HG03039 (cell line): ENCODE results near the gene SLC45A3.

Experiments used
- ATAC-seq: cut with Tn5 transposase; IDR thresholded peaks from one replicate; pipeline ENCODE4 v1.9.1; 2021; ENCODE audit warnings: mild to moderate bottlenecking, moderate library complexity; ENCODE audit not compliant: unreplicated experiment

The SLC45A3 gene

DNA sequence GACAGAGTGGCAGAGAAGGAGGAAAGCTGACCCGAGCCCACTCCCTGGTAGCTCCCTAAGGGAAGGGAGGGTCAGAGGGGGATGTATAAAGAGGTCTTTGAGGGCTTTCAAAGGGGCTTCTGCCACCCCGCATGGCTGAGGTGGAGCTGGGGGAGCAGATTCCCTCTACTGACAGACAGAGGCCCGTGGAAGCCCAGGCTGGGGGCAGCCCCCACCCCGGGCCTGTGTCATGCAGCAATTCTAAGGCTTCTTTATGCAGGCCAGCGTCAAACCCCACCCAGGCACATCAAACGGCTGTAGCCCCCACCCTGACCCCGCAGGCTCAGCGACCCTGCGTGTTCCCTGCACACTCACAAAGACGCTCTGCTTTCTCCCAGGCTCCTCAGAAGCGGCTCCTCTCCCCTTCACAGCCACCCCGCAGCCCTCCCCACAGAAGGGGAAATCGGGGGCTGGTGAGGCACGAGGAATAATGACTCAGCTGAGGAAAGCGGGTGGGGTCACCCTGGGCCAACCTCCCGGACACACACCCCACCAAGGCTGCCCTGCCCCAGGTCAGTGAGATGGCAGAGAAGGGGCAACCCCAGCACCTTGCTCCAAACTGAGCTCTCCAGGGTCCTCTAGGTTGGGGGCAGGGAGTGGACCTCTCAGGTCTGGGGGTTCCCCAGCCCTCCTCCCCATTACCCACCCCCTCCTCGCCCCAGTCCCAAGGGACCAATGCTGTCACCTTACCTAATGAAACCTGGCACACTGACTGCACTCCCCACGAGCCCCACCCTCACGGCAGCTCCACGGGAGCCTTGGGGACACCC, 10.8 kb downstream of the SLC45A3 start:
- no peak for ATAC-seq

DNA sequence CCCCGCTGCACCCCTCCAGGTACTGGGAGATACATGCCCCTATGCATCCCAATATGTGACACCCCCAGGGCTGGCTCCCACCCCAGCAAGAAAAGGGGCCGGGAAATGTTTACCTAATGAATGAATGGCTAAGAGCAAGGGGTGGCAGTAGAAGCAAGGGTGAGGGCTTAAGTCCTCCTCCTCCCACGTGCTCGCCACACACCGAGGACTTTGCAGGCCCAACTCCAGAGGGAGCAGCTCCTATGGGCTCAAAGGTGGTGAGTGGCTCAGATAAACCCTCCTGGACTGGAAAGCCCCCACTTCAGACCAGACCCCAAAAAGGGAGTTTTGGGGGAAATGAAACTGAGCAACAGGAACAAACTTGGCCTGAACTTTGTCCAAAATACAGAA, 11.4 kb downstream of the SLC45A3 start:
- ATAC-seq = no peak

- no peak for ATAC-seq
Observed at GRCh38 chr1:205667909-205668643, 12.2 kb downstream of the SLC45A3 start.

GRCh38 chr1:205666372-205667166, 13.7 kb downstream of the SLC45A3 start:
- ATAC-seq = no peak

GRCh38 chr1:205665201-205666045, 14.9 kb downstream of the SLC45A3 start:
- no peak for ATAC-seq

DNA sequence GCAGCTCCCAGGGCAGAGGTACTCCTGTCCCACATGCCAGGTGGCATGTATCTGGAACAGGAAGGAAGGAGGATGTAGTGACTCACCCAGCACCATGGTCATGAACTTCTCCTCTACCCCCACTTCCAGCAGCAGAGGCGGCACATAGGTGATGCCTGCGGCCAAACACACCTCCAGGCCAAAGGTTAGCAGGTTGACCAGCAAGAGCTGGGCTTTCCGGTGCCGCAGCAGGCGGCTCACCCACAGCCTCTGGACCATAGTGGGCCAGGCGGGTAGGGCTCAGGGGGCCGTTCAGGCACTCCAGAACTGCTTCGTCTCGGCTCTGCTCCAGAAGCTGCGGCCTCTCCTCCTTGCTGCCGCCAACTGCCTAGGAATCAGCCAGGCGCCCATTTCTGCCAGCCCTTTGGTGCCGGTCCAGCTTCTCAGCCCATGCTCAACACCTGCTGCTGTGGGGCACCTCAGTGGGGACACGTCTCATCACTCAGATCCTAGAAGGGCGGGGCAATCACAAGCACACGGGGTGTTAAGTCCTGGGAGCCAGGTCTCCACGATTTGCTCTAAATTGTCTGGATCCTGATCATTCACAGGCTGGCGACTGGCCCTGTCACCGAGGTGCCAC, 15.8 kb downstream of the SLC45A3 start:
- no peak for ATAC-seq

- no peak for ATAC-seq
Observed at GRCh38 chr1:205663286-205663936, 16.9 kb downstream of the SLC45A3 start.

- no peak for ATAC-seq
Observed at GRCh38 chr1:205662791-205663190, 17.5 kb downstream of the SLC45A3 start.

DNA sequence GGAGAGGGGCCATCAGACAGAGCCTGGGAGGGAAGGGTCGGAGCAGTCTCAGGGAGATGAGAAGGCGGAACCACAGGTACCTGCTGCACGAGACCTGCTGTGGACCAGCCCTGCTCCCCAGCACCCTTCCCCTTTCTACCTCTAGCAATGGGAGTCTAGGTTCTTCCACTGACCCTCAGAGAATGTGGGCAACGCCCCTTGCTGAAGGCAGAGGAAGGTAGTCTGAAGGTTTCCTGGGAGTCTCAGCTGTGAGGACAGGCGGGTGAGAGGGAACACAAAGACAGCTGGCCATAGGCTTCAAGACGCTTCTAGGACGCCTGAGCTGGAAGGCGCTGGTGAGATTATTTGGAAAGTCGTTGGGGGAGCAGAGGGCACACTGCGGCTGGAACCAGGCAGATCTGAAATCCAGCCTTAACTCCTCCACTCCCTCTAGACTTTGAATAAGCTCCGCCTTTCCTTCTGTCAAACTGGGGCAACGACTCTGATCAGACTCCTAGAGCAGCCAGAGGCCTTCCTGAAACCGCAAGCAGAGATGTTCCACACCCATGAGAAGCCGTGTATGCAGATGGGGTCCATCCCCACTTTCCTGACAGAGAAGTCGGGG, 18.1 kb downstream of the SLC45A3 start:
- no peak for ATAC-seq

- no peak for ATAC-seq
Observed at GRCh38 chr1:205661429-205662134, 18.7 kb downstream of the SLC45A3 start.

GRCh38 chr1:205660361-205660760, 19.9 kb downstream of the SLC45A3 start:
- no peak for ATAC-seq

- ATAC-seq = peak; percentile 48
Observed at GRCh38 chr1:205658943-205659581, 21.2 kb downstream of the SLC45A3 start.

DNA sequence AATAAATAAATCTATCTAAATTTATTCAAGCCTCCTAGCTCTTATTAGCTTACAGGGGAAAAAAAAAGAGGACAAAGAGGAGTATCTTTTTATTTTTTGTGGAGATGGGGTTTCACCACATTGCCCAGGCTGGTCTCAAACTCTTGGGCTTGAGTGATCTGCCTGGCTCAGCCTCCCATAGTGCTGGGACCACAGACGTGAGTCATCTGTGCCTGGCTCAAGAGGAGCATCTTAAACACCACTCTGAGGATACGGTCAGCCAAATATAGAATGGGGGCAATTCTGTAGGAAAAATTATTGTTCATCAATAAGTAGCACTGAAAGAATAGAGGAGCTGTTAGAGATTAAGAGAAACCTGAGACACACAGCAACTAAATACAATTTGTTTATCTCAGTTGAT, 24.1 kb downstream of the SLC45A3 start:
- ATAC-seq = no peak

DNA sequence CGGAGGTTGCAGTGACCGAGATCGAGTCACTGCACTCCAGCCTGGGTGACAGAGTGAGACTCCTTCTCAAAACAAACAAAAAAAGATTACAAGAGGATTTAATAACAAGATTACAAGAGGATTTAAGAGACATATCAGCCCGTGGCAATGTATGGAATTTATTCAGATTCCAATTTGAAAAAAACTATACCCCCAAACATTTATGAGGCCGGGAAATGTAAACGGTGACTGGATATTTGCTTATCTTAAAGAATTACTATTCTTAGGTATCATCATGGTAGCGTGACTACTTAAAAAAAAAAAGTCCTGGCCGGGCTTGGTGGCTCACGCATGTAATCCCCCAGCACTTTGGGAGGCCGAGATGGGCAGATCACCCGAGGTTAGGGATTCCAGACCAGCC, 27.3 kb downstream of the SLC45A3 start:
- ATAC-seq = no peak

DNA sequence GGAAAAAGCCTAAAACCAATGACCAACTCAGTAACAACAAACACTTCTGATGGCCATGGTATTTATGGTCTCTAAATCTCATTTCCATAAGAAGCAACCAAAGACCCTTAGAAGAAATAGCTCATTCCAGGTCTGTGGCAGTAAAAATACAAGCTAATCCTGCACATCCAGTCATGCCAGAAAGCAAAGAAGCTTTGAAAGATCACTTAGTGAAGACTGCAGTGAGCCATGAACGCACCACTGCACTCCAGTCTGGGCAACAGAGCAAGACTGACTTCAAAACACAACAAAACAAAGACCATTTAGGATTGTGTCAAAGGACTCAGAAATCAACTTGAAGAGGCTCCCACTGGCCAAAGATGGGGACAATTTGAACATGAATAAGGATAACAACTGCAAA, 30.1 kb downstream of the SLC45A3 start:
- no peak for ATAC-seq

DNA sequence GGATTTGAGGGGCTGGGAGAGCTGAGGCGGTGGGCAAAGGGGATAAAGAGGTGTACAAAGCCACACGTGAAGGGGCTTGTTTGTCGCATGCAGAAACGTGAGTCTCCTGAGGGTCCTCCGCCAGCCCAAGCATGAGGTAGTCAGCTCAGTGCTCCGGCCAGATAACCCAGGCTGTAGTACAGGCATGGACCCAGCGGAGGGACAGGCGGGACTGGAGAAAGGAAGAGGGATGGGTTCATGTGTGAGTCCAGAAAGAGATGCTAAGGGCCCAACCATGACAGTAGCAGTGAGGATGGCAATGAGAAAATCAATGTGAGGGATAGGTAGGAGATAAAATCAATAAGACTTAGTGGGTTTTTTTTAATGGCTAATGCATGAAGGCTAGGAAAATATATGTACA, 34.8 kb downstream of the SLC45A3 start:
- no peak for ATAC-seq

DNA sequence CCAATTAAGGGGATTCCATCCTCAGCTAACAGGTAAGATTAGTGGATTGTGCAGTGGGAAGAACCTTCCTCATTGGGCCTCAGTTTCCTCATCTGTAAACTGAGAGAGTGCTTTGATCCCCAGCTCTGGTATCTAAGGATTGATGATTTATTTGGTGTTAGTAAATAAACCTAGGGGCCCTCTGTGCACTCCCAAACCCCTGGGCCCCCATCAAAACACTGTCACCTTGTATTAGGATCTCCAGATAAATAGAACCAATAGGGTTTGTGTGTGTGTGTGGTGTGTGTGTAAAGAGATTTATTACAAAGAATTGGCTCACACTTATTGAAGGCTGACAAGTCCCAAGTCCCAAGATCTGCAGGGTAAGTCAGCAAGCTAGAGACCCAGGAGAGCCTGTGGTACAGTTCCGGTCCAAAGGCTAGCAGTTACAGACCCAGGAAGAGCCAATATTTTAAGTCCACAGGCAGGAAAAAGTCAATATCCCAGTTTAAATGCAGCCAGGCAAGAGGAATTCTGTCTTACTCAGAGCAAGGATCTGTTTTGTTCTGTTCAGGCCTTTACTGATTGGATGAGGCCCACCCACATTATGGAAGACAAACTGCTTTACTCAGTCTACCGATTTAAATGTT, 37.5 kb downstream of the SLC45A3 start:
- no peak for ATAC-seq

DNA sequence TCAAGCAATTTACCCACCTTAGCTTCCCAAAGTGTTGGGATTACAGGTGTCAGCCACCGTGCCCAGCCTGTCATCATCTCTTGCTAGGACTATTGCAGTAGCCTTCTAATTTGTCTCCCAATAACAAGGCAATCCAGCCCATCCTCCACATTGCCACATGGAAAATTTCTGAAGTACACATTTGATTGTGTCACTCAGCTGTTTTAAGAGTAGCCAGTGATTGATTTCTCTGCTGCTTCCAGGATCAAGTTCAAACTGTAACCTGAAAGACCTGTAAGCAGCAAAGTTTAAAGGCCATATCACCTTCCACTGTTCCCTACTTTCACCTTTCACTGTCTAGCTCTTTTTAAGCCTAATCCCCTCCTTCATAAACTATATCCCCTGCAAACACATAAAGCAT, 40.7 kb downstream of the SLC45A3 start:
- ATAC-seq = no peak
